HG03565 (cell line): ENCODE results near the gene PDCD7.

Source experiments
- ATAC-seq: cut with Tn5 transposase; IDR thresholded peaks from one replicate; pipeline ENCODE4 v1.9.1; 2021; ENCODE audit warnings: mild to moderate bottlenecking, moderate library complexity; ENCODE audit not compliant: unreplicated experiment

Gene PDCD7

DNA sequence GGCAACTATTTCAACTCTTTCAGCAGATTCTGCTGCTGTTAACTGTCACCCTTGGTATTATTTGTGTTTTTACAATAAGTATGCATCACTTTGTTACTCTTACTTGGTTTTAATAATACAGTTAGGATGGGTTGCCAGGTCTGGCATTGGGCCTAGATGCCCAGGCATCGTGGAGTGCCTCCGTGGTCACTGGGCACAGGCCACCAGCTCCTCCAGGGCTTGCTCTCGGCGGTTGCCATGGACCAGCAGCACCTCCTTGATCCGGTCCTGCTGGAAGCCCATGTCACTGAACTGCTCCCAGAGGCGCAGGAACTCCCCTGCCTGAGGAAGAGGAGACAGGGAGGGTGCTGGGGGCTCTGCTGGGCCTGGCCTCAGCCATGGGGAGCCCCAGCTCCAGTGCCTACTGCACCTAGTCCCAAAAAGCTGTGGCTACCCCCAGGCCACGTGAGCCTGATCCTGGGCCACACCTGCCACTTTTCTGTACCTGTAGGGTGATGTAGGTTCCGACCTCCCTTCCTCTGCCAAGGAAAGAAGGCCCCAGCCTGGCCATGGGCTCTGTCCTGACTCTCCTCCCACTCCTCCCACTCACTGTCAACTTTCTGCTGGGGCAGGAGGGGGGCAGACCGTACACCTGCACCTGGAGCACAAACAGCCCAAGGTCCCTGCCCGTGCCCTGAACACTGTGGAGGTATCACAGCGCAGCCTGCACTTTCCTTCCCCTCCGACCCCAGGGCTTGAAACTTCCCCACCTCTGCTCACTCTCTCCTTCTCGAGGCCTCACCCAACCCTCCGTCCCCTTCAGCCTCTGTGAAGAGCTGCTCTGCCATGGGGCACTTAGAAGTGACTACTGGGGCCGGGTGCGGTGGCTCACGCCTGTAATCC, 40.5 kb downstream of the PDCD7 start:
- no peak for ATAC-seq

DNA sequence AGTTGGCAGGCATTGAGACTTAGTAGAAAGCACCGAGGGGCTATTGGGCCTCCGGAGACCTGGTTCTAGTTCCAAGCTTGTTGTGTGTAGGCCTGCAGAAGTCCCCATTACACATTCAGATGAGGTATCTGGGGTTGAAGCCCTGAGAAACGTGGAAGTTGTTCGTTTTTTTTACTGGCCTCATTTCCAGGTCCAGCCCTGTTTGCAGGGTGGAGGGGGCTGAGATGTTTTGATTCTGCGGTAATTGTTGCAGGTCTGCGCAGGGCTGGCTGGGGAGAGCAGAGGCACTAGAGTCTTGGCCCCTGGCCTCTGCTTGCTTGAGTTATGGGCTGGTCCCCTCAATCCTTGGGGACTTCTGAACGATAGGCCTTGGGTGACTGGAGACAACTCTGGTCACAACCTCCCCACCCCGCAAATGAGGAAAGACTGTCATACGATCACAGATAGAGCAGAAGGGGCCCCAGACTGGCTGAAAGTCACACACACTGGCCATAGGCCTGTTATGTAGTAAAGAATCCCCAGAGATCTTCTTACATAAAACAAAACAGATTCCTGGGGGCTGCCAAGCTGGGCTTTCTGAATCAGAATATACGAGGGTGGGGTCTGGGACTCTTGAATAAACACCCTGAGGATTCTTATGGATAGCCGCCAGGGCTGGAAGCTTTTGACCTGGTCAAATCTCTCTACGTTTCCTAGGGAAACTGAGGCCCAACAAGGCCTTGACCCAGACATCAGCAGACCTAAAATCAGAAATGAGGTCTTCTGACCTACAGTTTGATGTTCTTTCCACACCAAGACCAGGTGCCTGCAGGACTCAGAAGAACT, 41.5 kb downstream of the PDCD7 start:
- no peak for ATAC-seq

DNA sequence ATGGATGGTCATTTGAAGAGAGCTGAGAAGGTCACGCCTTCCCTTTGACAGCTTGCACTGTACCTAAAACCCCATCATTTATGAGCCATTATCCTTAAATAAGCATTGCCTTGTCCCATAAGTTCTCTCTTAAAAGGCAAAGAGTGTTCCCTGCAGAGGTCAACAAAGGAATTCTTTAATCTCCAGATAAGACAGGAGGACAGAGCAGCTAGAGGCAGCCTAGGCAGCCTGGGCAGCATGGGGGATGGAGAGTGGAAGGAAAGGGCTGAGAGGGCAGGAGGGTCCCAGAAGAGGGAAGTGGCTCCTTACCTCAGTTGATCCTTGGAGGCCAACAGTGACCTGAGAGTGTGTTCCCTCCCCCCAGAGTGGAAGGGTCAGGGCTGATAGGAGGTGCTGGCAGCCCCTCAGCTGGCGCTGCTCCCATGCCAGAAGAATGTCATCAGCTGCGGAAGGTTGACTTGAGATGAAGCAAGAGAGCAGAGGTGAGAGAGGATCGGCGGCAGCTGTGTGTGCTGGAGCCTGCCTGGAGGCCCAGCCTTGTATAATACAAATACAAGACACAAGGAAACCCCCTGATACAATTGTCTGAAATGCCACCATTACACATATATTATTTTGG, 44.3 kb downstream of the PDCD7 start:
- ATAC-seq: no peak

DNA sequence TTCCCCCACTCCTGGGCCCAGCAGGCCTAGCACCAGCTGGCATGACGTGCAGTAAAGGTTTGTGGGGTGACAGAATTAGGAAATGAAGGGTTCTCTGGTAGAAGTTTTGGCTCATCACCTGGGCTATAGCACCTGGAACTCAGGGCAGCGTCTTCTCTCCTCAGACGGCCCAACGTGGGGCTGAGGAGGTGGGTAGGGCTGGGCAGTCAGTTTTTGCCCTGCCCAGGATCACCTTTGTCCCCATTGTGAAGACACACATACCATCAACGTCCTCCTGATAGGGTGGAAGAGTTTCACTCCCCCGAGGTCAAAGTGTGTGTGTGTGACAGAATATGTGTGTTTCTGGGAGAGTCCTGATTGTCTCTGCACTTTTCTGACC, 45.0 kb downstream of the PDCD7 start:
- ATAC-seq: no peak

DNA sequence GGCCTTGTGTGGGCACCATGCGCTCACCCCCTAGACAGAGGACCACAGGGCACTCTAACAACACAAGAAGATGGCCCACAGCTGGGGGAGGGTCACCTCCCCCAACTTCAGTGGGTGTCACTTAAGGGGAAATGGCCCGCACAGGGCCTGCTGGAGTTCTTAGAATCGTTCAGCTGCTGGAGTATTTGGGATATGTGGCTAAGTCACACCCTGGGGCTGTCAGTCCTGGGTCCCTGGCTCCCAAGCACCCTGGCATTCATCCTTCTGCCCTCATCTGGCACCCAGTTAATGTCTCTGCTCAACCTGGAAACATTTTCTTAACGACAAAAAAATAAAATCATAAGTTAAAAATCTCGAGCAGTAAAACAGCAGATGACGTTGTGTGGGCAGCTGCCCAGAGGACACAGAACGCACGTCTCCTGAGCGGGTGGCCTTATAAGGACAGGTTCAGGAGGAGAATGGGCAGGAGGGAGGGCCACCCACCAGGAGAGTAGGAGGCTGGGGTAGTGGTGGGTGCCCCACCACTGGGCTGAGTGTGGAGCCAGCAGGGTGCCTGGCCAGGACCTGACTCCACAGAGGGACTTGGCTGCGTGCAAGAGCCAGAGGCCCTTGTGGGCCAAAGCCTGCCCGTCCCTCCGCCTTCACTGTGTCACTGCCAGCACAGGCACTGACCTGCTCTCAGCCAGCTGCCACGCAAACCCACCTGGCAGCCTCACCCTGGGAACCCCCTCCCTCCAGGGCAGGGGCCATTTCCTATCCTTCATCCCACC, 45.5 kb downstream of the PDCD7 start:
- no peak for ATAC-seq

DNA sequence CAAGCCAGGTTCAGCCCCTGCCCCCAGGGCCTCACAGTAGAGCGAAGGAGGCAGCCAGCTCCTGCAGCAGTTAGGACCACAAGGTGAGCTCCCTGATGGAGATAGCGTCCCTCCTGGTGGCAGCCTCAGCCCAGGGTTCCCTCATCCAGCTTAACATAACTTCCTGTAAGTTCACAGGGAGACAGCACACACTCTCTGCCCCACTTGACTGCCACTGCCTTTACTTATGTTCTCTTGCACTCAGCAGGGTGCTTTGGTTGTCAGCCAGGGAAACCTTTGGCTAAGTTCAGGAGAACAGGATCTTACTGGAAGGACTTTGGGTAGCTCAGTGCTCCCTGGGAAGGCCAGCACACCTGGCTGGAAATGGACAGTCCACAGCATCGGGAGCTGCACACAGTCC, 46.2 kb downstream of the PDCD7 start:
- no peak for ATAC-seq

DNA sequence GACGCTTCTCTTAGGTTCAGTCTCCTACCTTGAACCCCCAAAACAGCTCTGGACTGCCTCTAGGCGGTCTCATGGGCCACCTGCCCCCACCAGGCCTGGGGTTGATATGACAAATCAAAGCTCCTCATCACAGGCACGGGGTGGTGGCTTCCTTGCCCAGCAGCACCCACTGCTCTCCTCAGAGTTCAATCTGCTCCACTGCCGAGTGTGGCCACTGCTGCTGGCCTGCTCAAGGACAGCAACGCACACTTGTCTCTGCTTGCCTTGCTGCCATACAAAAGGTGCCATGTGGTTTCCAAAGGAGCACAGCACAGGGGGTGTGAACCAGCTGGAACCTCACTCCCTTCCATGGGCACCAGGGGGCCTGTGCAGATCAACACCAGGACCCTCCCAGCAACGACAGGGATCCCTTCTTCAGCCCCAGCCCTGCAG, 46.9 kb downstream of the PDCD7 start:
- no peak for ATAC-seq

DNA sequence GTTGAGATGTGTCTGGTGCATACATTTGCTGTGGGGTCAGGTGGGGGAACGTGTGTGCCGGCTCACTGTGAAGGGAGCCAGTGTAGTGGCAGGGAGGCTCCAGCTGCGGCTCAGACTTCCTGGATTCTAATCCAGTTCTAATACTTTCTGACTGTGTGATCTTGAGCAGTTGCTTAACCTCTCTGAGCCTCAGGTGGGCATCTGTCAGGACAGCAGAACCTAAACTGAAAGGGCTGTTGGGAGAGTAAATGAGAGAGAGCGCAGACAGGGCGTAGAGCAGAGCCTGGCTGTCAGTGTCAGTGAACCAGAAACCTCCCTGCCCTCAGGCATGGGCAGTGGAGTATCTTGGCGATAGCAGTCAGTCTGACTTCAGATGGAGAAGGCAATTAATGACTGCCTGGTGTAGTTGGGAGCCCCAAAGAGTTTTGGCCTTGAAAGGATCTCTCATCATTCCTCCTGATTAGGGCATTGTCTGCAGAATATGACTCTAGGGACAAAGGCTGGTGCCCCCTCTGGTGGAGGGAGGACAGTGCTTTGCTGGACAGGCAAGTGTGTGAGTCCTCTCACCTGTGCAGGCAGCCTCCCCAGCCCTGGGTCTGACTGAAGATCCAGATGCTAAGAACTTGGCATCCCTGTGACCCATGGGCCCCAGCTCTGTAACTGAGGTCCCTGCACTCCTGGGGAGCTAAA, 47.5 kb downstream of the PDCD7 start:
- no peak for ATAC-seq

DNA sequence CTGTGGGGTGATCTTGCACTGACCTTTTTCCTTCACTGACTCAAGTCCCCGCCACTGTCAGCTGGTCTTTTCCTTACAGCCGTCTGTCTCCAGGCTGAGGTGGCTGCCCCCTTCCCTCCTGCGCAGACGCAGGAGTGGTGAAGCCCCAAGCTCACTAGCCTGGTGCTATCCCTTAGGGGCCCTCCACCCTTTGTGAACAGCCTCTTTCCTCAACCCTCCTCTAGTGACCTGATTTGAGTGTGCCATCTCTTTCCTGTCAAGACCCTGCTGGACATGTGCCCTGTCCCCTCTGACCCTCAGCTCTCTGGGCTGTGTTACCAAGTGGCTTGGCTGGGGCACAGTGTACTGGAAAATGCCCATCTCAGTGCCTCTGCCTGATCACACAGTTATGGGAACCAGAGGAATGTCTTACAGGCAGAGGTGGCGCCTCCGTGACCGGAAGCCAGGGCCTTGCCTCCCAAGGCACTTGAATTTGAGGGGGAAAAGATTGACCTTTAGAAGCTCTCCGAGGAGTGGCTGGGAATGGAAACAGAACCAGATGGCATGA, 48.3 kb downstream of the PDCD7 start:
- no peak for ATAC-seq

DNA sequence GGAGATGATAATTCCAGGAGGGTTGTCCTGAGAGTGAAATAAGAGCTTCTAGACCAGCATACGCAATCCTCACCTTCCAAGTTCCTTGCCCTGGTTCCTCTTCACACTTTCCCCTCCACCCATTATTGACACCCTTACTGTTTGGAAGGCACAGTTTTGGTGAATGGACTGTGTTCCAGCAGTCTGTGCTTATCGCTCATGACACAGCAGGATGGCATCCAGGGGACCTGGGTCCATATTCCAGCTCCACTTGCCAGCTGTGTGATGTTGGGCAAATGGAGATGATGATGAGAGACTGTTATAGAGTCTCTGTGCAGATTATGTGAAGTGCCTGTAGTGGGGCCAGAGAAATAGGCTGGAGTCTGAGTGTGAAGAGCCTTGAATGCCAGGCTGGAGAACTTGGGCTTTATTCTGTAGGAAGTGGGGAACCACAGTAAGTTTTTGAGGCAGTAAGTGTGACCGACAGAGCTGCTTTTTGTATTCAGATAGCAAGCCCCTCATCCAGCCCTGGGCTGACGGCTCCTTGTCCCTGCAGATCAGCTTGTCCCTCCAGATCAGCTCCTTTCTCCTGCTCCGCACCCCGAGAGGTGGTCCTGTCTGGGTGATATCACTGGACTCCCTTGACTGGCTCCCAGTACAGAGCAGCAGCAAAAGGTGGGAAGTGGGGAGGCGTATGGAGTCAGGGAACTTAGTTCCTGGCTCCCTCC, 49.0 kb downstream of the PDCD7 start:
- no peak for ATAC-seq

DNA sequence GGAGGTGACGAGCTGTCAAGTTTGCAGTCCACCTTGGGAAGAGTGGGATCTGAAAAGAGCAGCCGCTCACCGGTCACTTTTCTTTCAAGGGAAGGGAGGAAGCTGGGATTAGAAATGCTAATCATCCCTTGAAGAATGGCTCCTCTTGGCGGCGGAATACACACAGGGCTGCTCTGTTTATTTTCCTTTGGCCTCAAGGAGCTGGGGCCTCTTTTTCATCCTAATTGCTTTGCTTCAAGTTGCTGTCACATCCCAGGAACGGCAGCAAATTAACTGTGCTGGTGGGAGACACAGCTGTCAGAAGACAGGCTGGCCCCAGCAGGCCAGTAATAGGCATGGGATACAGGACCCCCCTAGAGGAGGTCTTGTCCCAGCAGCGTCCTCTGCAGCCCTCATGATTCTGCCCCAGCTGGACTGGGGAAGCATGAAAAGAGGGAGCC, 50.3 kb downstream of the PDCD7 start:
- no peak for ATAC-seq

DNA sequence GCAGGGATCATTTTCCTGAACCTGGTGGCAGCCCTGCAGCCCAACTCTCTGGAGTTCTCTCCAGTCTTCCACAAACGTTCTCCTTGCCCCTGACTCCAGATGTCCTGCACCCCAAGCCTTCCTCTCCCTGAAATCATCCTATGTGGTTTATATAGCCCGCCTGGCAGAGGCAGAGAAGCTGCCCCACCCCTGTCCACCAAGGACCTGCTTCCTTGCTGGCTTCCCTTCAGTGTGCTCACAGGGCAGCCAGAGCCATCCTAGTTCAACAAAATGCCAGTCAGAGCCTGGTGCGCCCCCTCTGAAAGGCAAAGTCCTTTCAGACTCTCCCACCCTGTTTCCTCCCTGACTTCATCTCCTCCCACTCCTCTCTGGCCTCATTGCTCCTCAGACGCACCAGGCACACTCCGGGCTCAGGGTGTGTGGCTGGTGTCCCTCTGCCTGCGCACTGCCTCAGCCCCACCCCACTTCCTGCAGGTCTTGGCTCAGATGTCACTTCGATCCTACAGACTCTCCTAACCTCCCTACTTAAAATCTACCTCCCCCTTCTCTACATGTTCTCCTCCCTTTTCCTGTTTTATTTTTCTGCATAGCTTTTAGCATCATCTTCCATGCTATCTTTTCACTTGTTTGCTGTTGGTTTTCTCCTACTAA, 51.2 kb downstream of the PDCD7 start:
- no peak for ATAC-seq

DNA sequence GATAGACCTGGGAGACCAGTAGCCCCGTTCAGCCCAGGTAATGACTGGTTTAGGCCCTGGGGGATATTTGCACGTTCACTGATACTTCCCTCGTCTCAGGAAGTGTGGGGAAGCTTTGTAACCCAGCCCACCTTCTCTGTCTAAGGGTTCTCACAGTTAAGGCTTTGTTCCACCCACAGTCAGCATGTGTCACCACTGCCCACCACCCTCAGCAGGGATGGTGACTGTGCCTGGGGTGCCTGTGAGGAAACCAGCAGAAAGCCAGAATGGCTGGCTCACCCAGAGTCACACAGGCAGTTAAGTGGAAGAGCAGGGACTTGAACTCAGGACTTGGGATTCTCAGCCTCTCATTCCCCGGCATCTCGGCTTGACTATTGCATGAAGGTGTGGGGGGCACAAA, 51.9 kb downstream of the PDCD7 start:
- no peak for ATAC-seq

DNA sequence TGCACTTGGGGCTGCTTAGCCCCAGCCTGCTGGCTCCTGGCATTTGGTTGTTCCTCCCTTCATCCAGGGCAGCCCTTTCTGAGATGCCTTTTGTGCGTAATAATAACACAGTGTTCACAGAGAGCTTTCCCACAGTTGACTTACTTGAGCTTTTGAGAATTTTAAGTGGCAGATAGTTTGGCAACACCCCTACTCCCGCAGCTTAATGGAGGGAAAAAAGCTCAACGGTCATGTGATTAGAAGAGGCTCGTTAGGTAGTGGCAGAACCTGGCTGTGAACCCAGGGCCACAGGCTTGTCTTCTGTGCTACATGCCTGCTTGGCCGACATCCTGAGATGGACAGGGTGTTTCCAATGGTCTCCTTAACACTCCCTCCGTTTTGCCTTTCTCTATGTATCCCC, 52.3 kb downstream of the PDCD7 start:
- ATAC-seq: no peak

DNA sequence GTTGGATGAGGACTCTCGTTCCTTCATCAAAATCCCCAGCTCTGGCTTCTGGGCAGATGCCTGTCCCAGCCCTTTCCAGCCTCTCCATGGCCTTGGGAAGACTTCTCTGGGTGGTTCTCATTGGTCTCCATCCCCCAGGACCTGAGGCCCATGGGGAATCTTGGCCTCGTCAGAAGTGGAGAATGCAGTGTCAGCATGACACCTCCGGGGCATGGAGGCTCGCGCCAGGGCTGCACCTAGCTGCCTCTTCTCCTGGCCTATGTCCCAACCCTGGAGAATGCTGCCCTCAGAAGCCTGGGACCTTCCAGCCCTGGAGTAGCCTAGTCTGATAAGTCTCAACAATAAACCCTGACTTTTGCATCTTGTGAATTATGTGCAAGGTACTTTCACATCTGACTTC, 54.0 kb downstream of the PDCD7 start:
- no peak for ATAC-seq

DNA sequence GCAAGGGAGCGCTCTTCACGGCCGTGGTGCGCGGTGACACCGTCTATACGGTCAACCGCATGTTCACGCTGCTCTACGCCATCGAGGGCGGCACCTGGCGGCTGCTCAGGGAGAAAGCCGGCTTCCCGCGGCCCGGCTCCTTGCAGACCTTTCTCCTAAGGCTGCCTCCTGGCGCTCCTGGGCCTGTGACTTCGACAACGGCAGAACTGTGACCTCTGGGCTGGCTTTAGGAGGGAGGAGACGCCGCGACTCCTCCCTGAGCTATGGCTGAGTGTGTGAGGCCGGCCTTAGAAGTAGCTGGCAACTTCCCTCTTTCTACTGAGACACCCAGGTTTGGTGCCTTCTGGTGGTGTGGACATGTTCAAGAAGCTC, 55.6 kb downstream of the PDCD7 start:
- no peak for ATAC-seq

DNA sequence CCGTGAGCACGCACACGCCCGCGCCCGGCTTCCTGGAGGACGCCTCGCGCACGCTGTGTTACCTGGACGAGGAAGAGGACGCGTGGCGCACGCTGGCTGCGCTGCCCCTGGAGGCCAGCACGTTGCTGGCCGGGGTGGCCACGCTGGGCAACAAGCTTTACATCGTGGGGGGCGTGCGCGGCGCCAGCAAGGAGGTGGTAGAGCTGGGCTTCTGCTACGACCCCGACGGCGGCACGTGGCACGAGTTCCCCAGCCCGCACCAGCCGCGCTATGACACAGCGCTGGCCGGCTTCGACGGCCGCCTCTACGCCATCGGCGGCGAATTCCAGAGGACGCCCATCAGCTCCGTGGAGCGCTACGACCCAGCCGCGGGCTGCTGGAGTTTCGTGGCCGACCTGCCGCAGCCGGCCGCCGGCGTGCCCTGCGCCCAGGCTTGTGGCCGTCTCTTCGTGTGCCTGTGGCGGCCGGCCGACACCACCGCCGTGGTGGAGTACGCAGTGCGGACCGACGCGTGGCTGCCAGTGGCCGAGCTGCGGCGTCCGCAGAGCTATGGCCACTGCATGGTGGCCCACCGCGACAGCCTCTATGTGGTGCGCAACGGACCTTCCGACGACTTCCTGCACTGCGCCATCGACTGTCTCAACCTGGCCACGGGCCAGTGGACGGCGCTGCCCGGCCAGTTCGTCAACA, 56.2 kb downstream of the PDCD7 start:
- ATAC-seq: no peak
